ENCODE results near the gene APP. TPM values are rescaled to one million over a fixed set of nuclear protein-coding genes. Genes with fewer than 3 reads are reported as not detected.

APP gene
- 10 to 100 TPM; 22.8 to 24.5 TPM for total RNA-seq

DNA sequence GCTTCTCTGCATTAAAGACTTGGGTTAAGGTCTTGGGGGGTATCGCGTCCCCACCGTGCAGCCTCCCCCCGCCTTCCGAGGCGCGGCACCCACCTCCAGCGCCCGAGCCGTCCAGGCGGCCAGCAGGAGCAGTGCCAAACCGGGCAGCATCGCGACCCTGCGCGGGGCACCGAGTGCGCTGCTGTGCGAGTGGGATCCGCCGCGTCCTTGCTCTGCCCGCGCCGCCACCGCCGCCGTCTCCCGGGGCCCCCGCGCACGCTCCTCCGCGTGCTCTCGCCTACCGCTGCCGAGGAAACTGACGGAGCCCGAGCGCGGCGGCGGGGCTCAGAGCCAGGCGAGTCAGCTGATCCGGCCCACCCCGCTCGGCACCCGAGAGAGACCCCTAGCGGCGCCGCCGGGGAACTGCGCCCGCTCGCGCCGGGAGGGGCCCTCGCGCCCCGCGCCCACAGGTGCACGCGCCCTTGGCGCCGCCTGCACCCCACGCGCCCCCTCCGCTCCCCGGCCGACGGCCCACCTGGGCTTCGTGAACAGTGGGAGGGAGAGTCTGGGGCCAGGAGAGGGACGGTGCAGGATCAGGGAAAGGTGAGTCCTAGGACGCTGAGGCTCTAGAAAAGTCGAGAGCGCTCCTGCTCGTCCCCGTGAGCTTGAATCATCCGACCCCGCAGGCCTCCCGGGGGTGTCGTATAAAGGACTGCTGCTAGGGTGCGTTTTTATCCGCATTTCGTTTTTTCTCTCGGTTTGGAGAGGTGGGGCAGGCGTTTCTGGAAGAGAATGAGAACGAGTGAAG lies at the start of gene APP:
APP (minus strand) TSS at position 300 of the 787 bp plus-strand sequence; CDS start at position 150, 150 bp downstream.
- CTCF ChIA-PET: interaction anchor here (0.6 to 0.9 kb wide), 2 partner anchors 11 to 572 kb away, joined by 3 read pairs; no protein-coding TSS in a partner anchor
- POLR2A ChIA-PET: no interaction called here

DNA sequence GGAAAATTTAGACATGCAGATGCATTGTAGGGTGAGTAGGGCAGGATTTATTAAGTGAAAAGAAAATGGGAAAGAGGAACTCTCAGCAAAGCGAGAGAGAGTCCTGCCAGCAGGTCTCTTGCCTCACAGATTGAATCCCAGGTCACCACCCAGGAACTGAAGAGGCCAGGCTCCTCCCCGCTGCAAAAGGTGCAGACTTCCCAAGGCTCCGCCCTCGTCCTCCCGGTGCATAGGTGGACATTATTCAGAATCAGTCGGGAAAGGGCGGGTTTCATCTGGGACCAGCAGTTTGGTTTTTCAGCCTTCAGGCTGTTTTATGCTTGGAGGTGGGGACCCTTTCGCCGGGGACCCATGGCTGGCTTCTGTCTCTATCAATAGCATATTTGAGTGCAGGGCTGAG lies 41.6 kb upstream of the APP start:
- ChIA-PET CTCF (no interaction called here), POLR2A (no interaction called here)

DNA sequence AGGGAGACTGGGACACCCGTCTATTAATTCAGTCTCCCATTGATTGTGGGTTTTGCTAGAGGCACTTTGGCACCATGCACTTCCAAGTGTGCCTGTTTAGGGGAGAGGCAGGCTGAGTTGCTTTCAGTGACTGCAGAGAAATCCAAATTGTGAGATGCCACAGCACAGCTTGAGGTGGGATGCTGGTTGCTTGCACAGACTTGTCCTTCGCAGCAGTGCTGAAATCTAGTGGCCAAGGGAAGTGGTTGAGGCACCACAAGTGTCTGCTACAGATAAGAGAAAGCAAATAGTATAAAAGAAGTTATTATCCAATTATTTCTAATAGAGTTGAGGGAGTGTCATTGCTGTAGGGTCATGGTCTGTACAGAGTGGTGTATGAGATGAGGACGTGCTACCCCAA lies 40.0 kb upstream of the APP start:
- CTCF ChIA-PET: no interaction called here
- POLR2A ChIA-PET: no interaction called here

DNA sequence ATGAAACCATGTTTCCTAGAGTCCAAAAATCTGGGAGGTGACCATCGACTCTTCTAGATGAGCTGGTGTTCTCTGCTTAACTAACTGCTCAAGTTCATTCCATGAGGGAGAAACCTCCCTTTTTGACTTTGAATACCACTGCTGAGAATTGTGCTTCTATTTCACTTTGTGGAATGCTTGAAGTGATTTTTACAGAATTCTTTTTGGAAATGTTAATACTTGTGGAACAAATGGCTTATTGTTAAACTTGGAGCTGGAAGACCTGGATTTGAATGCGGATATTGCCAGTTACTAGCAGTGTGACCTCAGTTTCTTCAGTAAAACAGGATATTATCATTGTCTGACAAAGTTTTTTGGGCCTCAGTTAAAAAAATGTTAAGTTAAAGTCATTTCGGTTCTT lies 36.5 kb upstream of the APP start:
- ChIA-PET POLR2A (no interaction called here), CTCF (no interaction called here)

DNA sequence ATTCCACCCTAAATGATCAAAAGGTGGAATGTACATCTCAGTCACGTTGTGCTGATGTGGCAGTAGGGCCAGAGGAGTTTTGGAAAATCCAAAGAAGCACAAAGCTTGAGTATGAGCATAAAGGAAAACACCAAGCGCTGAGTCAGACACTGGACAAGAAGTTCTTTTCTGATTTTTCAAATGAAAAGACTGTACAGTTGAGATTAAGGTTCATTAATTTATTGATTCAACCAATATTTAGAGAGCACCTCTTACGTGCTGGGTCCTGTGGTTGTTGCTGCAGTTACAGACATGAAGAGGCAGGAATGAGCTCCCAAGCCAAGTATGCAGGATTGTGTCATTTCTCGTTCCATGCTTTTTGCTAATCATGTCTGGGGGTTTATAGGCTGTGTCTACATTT lies 28.9 kb upstream of the APP start:
- CTCF ChIA-PET: no interaction called here
- POLR2A ChIA-PET: no interaction called here

DNA sequence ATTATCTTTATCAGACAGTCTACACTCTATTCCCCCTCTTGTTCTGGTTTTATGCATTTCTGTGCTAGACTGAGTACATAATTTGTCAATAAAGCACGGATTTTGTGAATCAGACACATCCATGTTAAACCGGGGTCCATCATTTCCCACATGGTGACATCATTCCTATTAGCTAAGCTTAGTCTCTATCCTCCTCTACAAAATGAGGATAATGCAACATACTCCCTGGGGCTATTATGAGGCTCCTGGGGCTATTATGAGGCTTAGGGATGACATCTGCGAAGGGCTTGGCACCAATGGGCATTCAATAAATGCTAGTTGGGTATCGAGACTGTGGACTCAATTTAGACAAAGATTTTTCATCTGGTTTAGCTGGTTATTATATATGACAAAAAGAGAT lies 25.1 kb upstream of the APP start:
- POLR2A ChIA-PET: no interaction called here
- CTCF ChIA-PET: no interaction called here

DNA sequence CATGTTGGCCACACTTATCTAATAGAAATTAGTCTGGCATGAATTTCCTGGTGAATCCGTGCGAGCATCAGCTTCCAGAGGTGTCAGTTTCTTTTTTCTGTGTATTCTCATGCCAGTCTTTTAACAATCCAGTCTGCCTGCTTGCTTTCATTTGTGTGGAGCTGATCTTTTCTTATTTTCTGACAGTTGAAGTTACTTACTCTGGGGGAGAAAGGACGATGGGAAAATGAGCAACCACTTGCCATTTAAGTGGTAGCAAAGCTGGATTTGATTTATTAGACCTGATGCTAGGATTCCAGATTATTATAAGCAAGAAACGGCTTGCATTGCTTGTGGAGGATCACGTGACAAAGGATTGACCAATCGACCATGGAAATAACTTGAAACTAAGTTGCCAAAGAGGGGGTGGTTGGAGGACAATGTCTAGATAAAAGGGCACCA lies 24.3 kb upstream of the APP start:
- POLR2A ChIA-PET: no interaction called here
- CTCF ChIA-PET: no interaction called here

DNA sequence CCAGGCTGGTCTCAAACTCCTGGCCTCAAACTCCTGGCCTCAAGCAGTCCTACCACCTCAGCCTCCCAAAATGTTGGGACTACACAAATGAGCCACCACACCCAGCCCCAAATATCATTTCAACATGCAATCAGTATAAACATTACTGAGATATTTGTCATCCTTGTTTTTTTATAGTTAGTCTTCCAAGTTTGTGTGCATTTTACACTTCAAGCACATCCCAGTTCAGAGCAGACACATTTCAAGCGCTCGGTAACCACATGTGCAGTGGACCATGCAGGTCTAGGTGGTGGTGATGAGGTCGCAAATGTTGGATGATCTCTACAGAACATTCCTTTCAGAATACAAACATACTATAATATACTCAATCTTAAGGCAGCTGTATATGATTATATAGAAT lies 23.8 kb upstream of the APP start:
- CTCF ChIA-PET: no interaction called here
- POLR2A ChIA-PET: no interaction called here

DNA sequence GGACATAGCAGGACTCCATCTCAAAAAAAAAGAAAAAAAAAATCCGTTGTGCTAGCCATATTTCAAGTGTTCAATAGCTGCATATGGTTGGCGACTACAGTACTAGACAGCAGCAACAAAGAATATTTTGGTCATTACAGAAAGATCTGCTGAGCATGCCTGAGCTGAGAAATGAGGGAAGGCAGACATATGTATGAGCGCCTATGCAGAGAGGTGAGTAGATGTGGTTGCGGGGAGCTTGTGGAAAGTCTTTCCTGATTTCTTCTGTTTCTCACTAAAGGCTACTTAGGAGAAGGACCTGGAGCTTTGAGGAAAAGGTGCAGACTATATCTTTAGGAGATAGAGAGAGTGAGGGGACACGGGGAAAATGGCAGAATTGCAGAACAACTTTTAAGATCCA lies 21.0 kb upstream of the APP start:
- CTCF ChIA-PET: no interaction called here
- POLR2A ChIA-PET: no interaction called here

DNA sequence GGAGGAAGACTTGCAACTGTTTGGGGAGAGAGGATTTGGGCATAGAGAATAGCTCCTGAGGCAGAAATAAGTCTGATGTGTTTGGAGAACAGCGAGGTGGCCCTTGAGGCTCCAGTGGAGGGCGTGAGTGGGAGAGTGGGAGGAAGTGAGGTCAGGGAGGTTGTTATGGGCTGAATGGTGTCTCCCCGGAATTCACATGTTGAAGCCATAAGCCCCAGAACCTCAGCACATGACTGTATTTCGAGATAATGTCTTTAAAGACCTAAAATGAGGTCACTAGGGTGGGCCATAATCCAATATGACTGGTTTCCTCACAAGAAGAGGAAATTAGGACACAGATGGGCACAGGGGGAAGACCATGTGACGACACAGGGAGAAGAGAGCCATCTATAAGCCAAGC lies 17.9 kb upstream of the APP start:
- POLR2A ChIA-PET: no interaction called here
- CTCF ChIA-PET: no interaction called here

DNA sequence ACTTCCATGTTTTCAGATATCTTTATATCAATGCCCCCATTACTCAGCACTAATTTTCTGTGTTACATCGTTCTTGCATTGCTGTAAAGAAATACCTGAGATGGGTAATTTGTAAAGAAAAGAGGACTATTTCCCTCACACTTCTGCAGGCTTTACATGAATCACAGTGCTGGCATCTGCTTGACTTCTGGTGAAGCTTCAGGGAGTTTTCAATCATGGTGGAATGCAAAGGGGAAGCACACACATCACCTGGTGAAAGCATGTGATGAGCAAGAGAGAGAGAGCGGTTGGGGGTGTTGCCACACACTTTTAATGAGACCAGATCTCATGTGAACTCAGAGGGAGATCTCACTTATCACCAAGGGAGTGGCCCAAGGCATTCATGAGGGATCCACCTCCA lies 14.9 kb upstream of the APP start:
- CTCF ChIA-PET: no interaction called here

DNA sequence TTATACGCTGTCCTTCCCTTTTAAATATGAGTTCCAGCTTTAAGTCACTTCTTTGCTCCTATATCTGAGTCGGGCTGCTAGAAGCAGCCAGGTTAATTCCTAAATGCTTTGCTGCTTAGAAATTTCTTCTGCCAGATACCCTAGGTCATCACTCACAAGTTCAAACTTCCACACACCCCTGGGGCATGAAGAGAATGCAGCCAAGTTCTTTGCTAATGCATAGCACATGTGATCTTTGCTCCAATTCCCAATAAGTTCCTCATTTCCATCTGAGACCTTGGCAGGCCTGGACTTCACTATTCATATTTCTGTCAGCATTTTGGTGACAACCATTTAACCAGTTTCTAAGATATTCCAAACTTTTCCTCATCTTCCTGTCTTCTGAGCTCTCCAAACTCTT lies 14.5 kb upstream of the APP start:
- POLR2A ChIA-PET: no interaction called here
- CTCF ChIA-PET: no interaction called here

More for the DNA sequence above, 14.9 kb upstream of the APP start:
- POLR2A ChIA-PET: no interaction called here

DNA sequence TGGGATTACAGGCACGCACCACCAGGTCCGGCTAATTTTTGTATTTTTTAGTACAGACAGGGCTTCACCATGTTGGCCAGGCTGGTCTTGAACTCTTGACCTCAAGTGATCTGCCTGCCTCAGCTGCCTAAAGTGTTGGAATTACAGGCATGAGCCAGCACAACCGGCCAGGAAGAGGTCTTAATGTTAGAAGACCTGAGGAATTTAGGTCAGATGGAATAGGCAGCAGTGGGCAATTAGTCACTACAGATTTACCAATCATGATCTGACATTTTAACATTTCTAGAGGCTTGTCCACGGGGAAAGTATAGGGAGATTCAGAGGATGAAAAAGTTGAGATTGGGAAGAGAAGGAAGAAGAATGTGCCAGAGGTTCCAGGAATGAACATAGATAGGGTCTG lies 8.9 kb upstream of the APP start:
- CTCF ChIA-PET: no interaction called here
- POLR2A ChIA-PET: no interaction called here

DNA sequence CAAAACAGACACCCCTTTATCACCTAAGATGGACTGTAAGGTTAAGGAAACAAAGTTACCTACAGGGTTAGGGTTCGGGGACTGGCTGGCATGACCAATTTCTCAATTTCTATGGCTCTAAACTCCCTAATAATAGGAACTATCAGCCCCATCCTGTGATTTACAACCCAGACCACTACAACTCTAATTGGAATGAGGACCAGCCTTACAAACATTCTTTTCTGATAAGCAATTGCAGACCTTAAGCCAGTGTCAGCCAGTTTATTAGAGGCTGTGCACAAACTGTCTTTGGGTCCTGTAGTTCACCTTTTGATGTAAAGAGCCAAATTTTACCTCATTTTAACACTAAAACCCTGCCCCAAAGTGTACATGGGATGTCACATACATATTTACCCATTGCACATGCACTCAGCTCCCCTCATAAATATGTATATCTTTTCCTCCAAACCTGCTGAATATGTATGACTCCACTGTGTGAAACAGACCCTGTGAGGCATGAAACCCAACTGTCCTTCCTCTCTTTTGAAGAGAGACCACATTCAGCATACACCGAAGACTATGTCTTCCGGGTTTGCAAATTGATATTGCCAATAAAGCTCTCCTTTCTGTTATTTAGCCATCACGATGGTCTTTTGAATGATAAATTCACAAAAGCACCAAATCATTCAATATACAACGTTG lies 7.3 kb upstream of the APP start:
- POLR2A ChIA-PET: no interaction called here

DNA sequence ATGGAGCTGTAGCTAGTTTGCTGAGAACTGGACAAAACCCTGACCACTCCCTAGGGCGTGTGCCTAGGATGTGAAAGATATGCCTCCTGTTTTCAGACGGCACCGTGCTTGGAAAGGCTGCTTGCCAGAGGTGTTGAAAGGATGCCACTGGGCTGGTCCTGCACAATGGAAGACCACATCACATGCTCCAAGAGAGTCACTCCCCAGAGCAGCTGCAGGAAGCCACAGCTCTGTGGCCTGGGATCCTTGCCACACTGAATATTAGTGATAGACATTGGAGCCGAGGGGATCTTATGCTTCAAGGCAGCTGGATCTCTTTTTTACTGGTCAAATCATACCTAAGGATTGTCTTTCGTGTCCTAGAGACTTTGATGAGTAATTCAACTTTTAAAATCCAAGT lies 6.6 kb upstream of the APP start:
- POLR2A ChIA-PET: no interaction called here
- CTCF ChIA-PET: no interaction called here

More for the DNA sequence above, 7.3 kb upstream of the APP start:
- CTCF ChIA-PET: no interaction called here

DNA sequence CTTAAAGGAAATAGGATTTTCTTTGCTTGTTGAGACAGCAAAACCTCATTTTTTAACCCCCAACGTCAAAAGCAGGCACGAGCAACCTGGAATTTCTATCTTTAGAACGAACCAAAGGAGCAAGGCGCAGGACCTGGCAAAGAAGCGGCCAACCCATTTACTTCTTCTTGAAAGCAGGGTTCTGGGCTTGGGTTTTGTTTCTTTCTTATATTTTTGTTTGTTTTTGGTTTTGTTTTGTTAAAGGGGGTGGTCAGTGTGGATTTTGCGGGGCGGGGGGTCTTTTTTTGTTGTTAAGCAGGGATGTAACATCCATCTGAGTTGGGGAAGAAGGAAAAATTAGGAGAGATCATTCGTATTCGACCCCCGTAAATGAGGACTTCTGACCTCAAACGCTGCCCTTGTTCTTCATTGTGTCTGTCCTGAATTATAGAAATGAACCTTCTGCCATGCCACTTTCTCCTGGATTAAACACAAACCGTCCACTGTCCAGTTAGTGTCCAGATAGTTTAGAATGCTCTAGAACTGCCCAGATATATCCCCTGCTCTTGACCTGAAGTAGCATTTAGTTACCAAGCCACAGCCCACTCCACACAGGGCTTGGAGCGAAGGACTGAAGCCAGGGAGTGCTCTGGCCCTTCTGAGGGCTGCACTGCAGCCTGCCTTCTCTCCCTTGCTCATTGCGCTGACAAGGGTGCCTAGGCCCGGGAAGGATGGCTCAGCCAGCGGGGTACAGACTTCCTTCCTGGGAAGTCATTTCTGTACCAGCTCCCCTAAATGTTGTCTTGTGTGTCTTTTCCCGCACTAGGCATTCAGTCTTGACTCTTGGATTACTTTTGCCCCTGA lies 909 bp upstream of the APP start:
- CTCF ChIA-PET: interaction anchor here (0.6 to 0.9 kb wide), 2 partner anchors 10 to 573 kb away, joined by 3 read pairs; no protein-coding TSS in a partner anchor
- POLR2A ChIA-PET: no interaction called here

DNA sequence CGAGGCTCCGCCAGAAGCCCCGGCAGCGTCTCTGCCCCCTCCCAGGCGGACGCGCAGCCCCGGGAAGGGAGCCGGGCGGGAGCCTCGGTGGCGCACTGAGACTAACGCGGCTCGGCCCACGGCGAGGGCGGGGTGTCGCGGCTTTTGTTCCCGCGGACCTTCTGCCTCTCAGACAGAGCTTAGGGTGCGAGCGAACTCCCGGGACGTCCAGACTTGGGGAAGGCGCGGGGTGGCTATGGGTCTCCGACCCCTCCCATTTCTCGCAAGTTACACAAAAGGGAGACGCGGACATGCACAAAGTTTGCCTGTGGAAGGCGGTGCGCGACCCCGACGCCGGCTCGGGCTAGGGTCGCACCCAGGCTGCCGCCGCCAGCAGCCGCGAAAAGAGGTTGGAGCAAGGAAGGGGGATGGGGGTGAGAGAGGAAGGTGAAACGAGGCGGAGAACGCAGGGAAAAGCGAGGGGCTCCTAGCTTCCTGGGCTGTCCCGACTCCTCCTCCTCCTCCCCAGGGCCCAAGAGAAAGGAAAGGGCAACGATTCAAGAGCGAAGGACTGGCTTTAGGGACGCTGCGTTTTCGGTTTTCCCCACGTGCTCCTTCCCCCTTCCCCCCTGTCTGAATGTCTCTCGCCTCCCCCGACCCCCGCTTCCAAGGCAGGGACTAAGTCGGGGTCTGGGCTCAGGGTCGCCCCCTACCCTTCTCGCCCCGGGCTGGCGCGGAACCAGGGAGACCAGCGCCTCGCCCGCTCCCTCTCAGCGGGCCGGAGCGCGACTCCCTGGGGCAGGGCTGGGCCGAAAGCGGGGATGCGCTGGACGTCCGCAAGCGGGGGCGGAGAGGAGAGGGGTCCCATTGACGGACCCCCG lies 729 bp downstream of the APP start:
- CTCF ChIA-PET: no interaction called here
- POLR2A ChIA-PET: no interaction called here

DNA sequence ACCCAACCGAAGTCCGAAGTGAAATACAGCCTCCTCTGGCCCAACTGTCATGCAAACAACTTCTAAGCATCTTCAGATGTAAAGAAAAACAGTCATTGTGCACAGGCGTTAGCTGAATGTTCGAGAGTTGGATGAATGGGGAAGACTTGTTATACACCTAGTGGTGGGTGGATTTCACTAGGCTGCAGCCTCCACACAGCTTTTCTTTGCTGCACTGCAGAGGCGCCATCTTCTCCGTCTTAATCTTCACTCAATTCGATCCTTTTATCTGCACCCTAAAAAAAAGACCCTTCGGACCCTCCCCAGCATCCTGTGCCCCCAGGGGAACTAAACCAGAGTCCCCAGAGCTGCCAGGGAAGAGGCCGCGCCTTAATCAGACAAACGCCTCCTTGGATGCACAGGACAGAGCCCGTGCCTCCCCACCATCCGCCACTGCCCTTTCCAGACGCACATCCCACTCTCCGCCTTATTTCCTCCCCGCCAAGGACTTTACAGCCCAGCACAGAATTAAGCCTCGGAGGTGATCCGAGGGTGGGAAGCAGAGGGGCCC lies 1.4 kb downstream of the APP start:
- ChIA-PET POLR2A (no interaction called here), CTCF (no interaction called here)

DNA sequence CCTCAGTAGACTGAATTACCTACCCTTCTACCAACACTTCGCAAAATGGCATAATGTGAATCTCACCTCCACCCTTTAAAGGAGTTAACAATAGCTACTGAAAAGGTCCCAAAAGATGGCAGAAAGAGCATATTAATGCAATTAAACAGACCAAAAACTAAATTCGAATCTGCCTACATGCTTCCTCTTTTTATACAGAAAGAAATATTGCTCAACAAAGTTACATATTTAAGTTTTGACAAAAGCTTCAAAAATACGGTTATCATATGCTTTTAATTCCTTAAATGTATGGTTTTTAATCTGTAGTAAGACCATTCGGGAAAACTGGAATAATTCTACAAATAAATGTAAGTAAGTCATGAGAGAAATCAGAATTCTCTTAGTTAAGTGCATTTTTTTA lies 2.2 kb downstream of the APP start:
- POLR2A ChIA-PET: no interaction called here

DNA sequence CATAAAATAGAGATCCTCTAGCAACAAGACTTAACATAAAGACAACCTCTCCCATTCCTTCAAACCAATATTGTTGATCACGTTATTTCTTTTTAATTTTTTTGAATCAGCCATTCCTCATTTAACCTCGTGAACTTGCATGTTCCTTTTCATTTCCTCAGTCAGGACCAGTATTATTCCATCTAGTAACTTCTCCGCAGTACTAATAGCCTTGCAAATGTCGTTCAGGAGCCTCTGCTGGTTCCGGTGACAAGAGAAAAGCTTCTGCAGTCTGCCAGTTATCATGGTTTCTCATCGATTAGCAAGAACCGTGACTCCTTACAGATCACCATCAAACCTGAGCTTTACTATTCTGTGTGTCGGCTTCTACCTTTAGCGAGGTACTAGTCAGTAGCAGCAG lies 3.0 kb downstream of the APP start:
- POLR2A ChIA-PET: no interaction called here

More for the DNA sequence above, 2.2 kb downstream of the APP start:
- CTCF ChIA-PET: interaction anchor here (1.5 kb wide), 1 partner anchor 8 kb away, joined by 3 read pairs; no protein-coding TSS in a partner anchor

More for the DNA sequence above, 3.0 kb downstream of the APP start:
- CTCF ChIA-PET: interaction anchor here (1.5 kb wide), 1 partner anchor 9 kb away, joined by 3 read pairs; no protein-coding TSS in a partner anchor

All from activated CD8-positive, alpha-beta memory T cell treated with anti-CD3 and anti-CD28 coated beads for 36 hours (primary cell).